Vagina (tissue), 2 donors: ENCODE data around the gene PADI2.

Experiments used
- POLR2A ChIP-seq, 2 donors: fragments of 450-650 bp; IDR thresholded peaks; one replicate each; pipeline ENCODE4 v1.6.1; 2017; ENCODE audit warnings: antibody characterized with exemption in 2 of 2, mild to moderate bottlenecking in 2 of 2, moderate library complexity in 2 of 2
- POLR2AphosphoS5 ChIP-seq, 2 donors: sonication (generic); formaldehyde crosslinking; IDR thresholded peaks; one replicate each; pipeline ENCODE4 v1.9.0; 2017; ENCODE audit warnings: antibody characterized with exemption in 2 of 2, mild to moderate bottlenecking in 2 of 2, low read depth in 1 of 2; ENCODE audit not compliant: insufficient read depth in 1 of 2
- TF ChIP-seq, protein P1 (sequence below), 3 experiments: fragments of 450-650 bp in 2 of 3; fragments of 200-600 bp in 1 of 3; sonication (generic) in 1 of 3; IDR thresholded peaks; one replicate each; pipeline ENCODE4 v1.5.1; 2017 to 2019; ENCODE audit warnings: antibody characterized with exemption in 3 of 3, mild to moderate bottlenecking in 2 of 3, moderate library complexity in 2 of 3

DNA sequence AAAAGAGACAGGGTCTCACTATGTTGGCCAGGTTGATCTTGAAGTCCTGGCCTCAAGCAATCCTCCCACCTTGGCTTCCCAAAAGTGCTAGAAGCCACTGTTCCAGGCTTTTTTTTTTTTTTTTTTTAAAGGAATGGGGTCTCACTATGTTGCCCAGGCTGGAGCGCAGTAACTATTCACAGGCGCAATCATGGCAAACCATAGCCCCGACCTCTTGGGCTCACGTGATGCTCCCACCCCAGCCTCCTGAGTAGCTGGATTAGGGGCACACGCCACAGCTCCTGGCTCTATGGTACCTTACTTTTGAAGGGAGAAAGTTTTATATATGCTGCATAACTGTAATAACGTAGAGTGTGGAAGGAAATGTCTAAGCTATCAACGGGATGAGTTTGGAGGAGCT is 101.8 kb downstream of the PADI2 start:
- TF ChIP-seq POLR2AphosphoS5 (IDR thresholded peaks at IDR 0.05; ENCODE audit: insufficient read depth in 1 of 2, low read depth in 1 of 2) (no peak), POLR2A (IDR thresholded peaks at IDR 0.05) (no peak)
- TF ChIP-seq, protein P1, sequence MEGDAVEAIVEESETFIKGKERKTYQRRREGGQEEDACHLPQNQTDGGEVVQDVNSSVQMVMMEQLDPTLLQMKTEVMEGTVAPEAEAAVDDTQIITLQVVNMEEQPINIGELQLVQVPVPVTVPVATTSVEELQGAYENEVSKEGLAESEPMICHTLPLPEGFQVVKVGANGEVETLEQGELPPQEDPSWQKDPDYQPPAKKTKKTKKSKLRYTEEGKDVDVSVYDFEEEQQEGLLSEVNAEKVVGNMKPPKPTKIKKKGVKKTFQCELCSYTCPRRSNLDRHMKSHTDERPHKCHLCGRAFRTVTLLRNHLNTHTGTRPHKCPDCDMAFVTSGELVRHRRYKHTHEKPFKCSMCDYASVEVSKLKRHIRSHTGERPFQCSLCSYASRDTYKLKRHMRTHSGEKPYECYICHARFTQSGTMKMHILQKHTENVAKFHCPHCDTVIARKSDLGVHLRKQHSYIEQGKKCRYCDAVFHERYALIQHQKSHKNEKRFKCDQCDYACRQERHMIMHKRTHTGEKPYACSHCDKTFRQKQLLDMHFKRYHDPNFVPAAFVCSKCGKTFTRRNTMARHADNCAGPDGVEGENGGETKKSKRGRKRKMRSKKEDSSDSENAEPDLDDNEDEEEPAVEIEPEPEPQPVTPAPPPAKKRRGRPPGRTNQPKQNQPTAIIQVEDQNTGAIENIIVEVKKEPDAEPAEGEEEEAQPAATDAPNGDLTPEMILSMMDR (IDR thresholded peaks at IDR 0.05) = no peak
